GM12864 (cell line): ENCODE data around the gene EMX1.

Experiments used
- DNase-seq: peaks from one replicate; pipeline ENCODE4 v3.0.0-alpha.2; 2011; ENCODE audit warnings: low read depth
- H3K4me3 ChIP-seq: 2 replicates; pipeline ENCODE4 v1.5.1; 2011; ENCODE audit warnings: mild to moderate bottlenecking, low read depth, low read length, control low read depth
- CTCF ChIP-seq: IDR thresholded peaks from 2 replicates; pipeline ENCODE4 v1.5.1; 2011; ENCODE audit warnings: low read depth, mild to moderate bottlenecking, moderate library complexity, low read length, control low read depth, inconsistent platforms; ENCODE audit errors: missing control alignments

EMX1 gene

GRCh38 chr2:72914589-72915319, 2.6 kb upstream of the EMX1 start:
- TF ChIP-seq CTCF: no peak
- no peak overlapping the region for H3K4me3 ChIP-seq
- no peak for DNase-seq

GRCh38 chr2:72915320-72915906, 1.9 kb upstream of the EMX1 start:
- DNase-seq: no peak
- H3K4me3 ChIP-seq: peak overlapping the region; percentile 39
- no peak for TF ChIP-seq CTCF

- peak overlapping the region; percentile 39 for H3K4me3 ChIP-seq
- no peak for DNase-seq
- TF ChIP-seq CTCF: no peak
Measured at GRCh38 chr2:72915907-72916742, 1.2 kb upstream of the EMX1 start.

GRCh38 chr2:72916743-72917137, 579 bp upstream of the EMX1 start:
- TF ChIP-seq CTCF: no peak
- H3K4me3 ChIP-seq: peak overlapping the region; percentile 39
- DNase-seq: no peak

- no peak for TF ChIP-seq CTCF
- H3K4me3 ChIP-seq: peak overlapping the region; percentile 7
Measured at GRCh38 chr2:72917877-72918553, 696 bp downstream of the EMX1 start.

GRCh38 chr2:72919414-72920317, 2.3 kb downstream of the EMX1 start:
- no peak overlapping the region for H3K4me3 ChIP-seq
- no peak for TF ChIP-seq CTCF
- DNase-seq: no peak

More at GRCh38 chr2:72917877-72918553, 696 bp downstream of the EMX1 start:
- no peak for DNase-seq
